NCI-H2081 treated with DMSO at 0.1 percent for 48 hours (cell line): ENCODE data around the gene SIK2.
A peak's percentile ranks its signal among the peaks of the same experiment; 100 is the strongest.

Experiments used
- DNase-seq: peaks from one replicate; lab custom pipeline; 2025; lab: John Stamatoyannopoulos, UW

SIK2 gene

GRCh38 chr11:111582163-111582562 lies 20.1 kb upstream of the SIK2 start:
- DNase-seq = no peak

- DNase-seq = no peak
Observed at GRCh38 chr11:111582881-111583280, 19.4 kb upstream of the SIK2 start.

- DNase-seq = no peak
Observed at GRCh38 chr11:111585371-111585770, 16.9 kb upstream of the SIK2 start.

GRCh38 chr11:111586388-111586831 lies 15.8 kb upstream of the SIK2 start:
- DNase-seq = peak; percentile 27

GRCh38 chr11:111589114-111589513 lies 13.1 kb upstream of the SIK2 start:
- no peak for DNase-seq

- no peak for DNase-seq
Observed at GRCh38 chr11:111589886-111590499, 12.3 kb upstream of the SIK2 start.

GRCh38 chr11:111591187-111591960 lies 10.9 kb upstream of the SIK2 start:
- no peak for DNase-seq

GRCh38 chr11:111592491-111592890 lies 9.8 kb upstream of the SIK2 start:
- no peak for DNase-seq

- DNase-seq = no peak
Observed at GRCh38 chr11:111596319-111596718, 5.9 kb upstream of the SIK2 start.

GRCh38 chr11:111598148-111598547 lies 4.1 kb upstream of the SIK2 start:
- DNase-seq = no peak

GRCh38 chr11:111598559-111598958 lies 3.7 kb upstream of the SIK2 start:
- no peak for DNase-seq

- no peak for DNase-seq
Observed at GRCh38 chr11:111601636-111601978, 642 bp upstream of the SIK2 start.

- DNase-seq = no peak
Observed at GRCh38 chr11:111602865-111603610, 789 bp downstream of the SIK2 start.

- DNase-seq = no peak
Observed at GRCh38 chr11:111603611-111604130, 1.4 kb downstream of the SIK2 start.

GRCh38 chr11:111604392-111605009 lies 2.3 kb downstream of the SIK2 start:
- no peak for DNase-seq

GRCh38 chr11:111605681-111606080 lies 3.4 kb downstream of the SIK2 start:
- no peak for DNase-seq

- no peak for DNase-seq
Observed at GRCh38 chr11:111606986-111607385, 4.7 kb downstream of the SIK2 start.

GRCh38 chr11:111607751-111608150 lies 5.5 kb downstream of the SIK2 start:
- DNase-seq = no peak

GRCh38 chr11:111612224-111612623 lies 10.0 kb downstream of the SIK2 start:
- no peak for DNase-seq

GRCh38 chr11:111617286-111617685 lies 15.0 kb downstream of the SIK2 start:
- DNase-seq = no peak

GRCh38 chr11:111620518-111620917 lies 18.3 kb downstream of the SIK2 start:
- no peak for DNase-seq

GRCh38 chr11:111623527-111624030 lies 21.3 kb downstream of the SIK2 start:
- DNase-seq = no peak
